SH-SY5Y (cell line): Measurements from ENCODE around the gene ACTL8.

Experiments used
- GATA2 ChIP-seq: IDR thresholded peaks from 2 replicates; pipeline ENCODE4 v1.6.1; 2011; ENCODE audit warnings: mild to moderate bottlenecking, low read depth, low read length
- GATA3 ChIP-seq: IDR thresholded peaks from 2 replicates; pipeline ENCODE4 v1.6.1; 2011; ENCODE audit warnings: low read depth, mild to moderate bottlenecking, low read length, moderate library complexity

DNA sequence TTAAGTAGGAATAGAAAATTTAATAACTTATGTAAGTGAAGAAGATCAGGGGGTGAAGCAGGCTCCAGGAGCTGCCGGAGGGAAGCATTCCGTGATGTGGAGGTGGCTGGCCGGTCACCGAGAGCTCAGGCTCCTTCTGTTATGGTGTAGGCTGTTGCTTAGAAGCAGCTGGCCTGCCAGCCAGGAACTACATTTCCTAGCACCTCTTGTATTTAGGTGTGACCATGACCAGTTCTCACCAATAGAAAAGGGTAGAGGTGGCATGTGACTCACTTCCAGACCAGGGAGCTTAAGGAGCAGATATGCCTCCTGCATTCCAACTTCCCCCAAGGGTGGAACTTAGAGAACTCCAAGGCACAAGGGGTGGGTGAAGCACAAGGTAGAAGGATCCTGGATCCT lies 120.7 kb downstream of the ACTL8 start:
- TF ChIP-seq GATA3 (no peak), GATA2 (no peak)
